Astrocyte of the cerebellum (primary cell): ENCODE data around the gene INTS2.

Experiments used
- DNase-seq: peaks from one replicate; pipeline ENCODE4 v3.0.0-alpha.2; 2011; ENCODE audit warnings: low read depth
- H3K4me3 ChIP-seq: 2 replicates; pipeline ENCODE4 v1.5.1; 2011; ENCODE audit warnings: mild to moderate bottlenecking, low read depth, low read length, moderate library complexity
- CTCF ChIP-seq: IDR thresholded peaks from 2 replicates; pipeline ENCODE4 v1.5.1; 2012; ENCODE audit warnings: low read length, low read depth, moderate library complexity, mild to moderate bottlenecking; ENCODE audit errors: missing control alignments
- in situ Hi-C: cut with HindIII; loops from 2 replicates; pipeline ENCODE4 v1.10.0; 2017; ENCODE audit warnings: low sequenced_read_pairs

The INTS2 gene

GRCh38 chr17:61846088-61846487 is 81.7 kb downstream of the INTS2 start:
- in situ Hi-C loops: no loop called here
- no peak for TF ChIP-seq CTCF

GRCh38 chr17:61843435-61843834 is 84.3 kb downstream of the INTS2 start:
- DNase-seq: no peak
- TF ChIP-seq CTCF: no peak
- no peak overlapping the region for H3K4me3 ChIP-seq
- in situ Hi-C loops: no loop called here

More at GRCh38 chr17:61846088-61846487, 81.7 kb downstream of the INTS2 start:
- H3K4me3 ChIP-seq: no peak overlapping the region
- DNase-seq: no peak

- no peak for TF ChIP-seq CTCF
These were observed 84.9 kb downstream of the INTS2 start for GRCh38 chr17:61842899-61843298.

GRCh38 chr17:61839300-61839786 is 88.4 kb downstream of the INTS2 start:
- H3K4me3 ChIP-seq: no peak overlapping the region
- in situ Hi-C loops: no loop called here
- TF ChIP-seq CTCF: no peak
- no peak for DNase-seq

More at GRCh38 chr17:61842899-61843298, 84.9 kb downstream of the INTS2 start:
- H3K4me3 ChIP-seq: no peak overlapping the region
- in situ Hi-C loops: no loop called here
- no peak for DNase-seq

- in situ Hi-C loops: no loop called here
- DNase-seq: peak; percentile 71
- TF ChIP-seq CTCF: peak; percentile 84
- H3K4me3 ChIP-seq: no peak overlapping the region
These were observed 90.4 kb downstream of the INTS2 start for GRCh38 chr17:61837175-61838051.

GRCh38 chr17:61836266-61837174 is 91.3 kb downstream of the INTS2 start:
- H3K4me3 ChIP-seq: no peak overlapping the region
- in situ Hi-C loops: no loop called here
- no peak for TF ChIP-seq CTCF
- DNase-seq: no peak
